ENCODE data around the gene LRRC2. TPM values are rescaled to one million over a fixed set of nuclear protein-coding genes. Genes with fewer than 3 reads are reported as not detected.

Gene LRRC2
- total and polyA plus RNA-seq, 2 donors (not counting 1 experiment from before 2014, with no cell fraction given), result 3.8 to 6.0 TPM

GRCh38 chr3:46584598-46585467 is 18.7 kb upstream of the LRRC2 start:
- H3K27me3 ChIP-seq (ENCODE audit: control insufficient read depth, insufficient read depth, low read length), result peaks cover 2% of the 10 kb centered on the region
- no peaks in the 10 kb centered on the region for H3K4me1 ChIP-seq (ENCODE audit: control insufficient read depth, extremely low read depth, insufficient read depth, low read length)
- no peak overlapping the region for H2AFZ ChIP-seq (ENCODE audit: low read length)
- H3K79me2 ChIP-seq (ENCODE audit: control insufficient read depth, insufficient read depth, low read length), result no peaks in the 10 kb centered on the region
- H3K4me3 ChIP-seq (replicated peaks in 1 of 4; ENCODE audit: control extremely low read depth in 1 of 4, insufficient read depth in 1 of 4, low read depth in 3 of 4, low read length in 4 of 4), result no peak overlapping the region
- TF ChIP-seq CTCF (conservative IDR thresholded peaks at IDR 0.05 in 1 of 2, IDR thresholded peaks at IDR 0.05 in 1 of 2; ENCODE audit: low read depth in 1 of 2, low read length in 2 of 2) (no peak), EZH2 (IDR thresholded peaks at IDR 0.05; ENCODE audit: low read length, missing control alignments) (no peak)
- no peak for DNase-seq (ENCODE audit: low read depth in 2 of 2)
- H4K20me1 ChIP-seq (ENCODE audit: control insufficient read depth, extremely low read depth, insufficient read depth, low read length), result no peaks in the 10 kb centered on the region
- H3K36me3 ChIP-seq (ENCODE audit: control insufficient read depth, insufficient read depth, low read length), result no peaks in the 10 kb centered on the region
- H3K27ac ChIP-seq (ENCODE audit: insufficient read depth, low read length), result no peak overlapping the region
- no peak overlapping the region for H3K4me2 ChIP-seq (ENCODE audit: extremely low read depth, insufficient read depth, low read length)
- H3K9ac ChIP-seq (ENCODE audit: insufficient read depth, low read length), result no peak overlapping the region
- H3K9me3 ChIP-seq (ENCODE audit: control insufficient read depth, insufficient read depth, low read depth, low read length), result no peaks in the 10 kb centered on the region

- no peak overlapping the region for H3K9ac ChIP-seq (ENCODE audit: insufficient read depth, low read length)
- H3K4me3 ChIP-seq (replicated peaks in 1 of 4; ENCODE audit: control extremely low read depth in 1 of 4, insufficient read depth in 1 of 4, low read depth in 3 of 4, low read length in 4 of 4), result no peak overlapping the region
- no peaks in the 10 kb centered on the region for H3K36me3 ChIP-seq (ENCODE audit: control insufficient read depth, insufficient read depth, low read length)
- H3K79me2 ChIP-seq (ENCODE audit: control insufficient read depth, insufficient read depth, low read length), result no peaks in the 10 kb centered on the region
- H3K9me3 ChIP-seq (ENCODE audit: control insufficient read depth, insufficient read depth, low read depth, low read length), result no peaks in the 10 kb centered on the region
- TF ChIP-seq CTCF (conservative IDR thresholded peaks at IDR 0.05 in 1 of 2, IDR thresholded peaks at IDR 0.05 in 1 of 2; ENCODE audit: low read depth in 1 of 2, low read length in 2 of 2) (no peak), EZH2 (IDR thresholded peaks at IDR 0.05; ENCODE audit: low read length, missing control alignments) (no peak)
- H3K4me1 ChIP-seq (ENCODE audit: control insufficient read depth, extremely low read depth, insufficient read depth, low read length), result no peaks in the 10 kb centered on the region
- H3K27ac ChIP-seq (ENCODE audit: insufficient read depth, low read length), result no peak overlapping the region
- H2AFZ ChIP-seq (ENCODE audit: low read length), result no peak overlapping the region
- H3K4me2 ChIP-seq (ENCODE audit: extremely low read depth, insufficient read depth, low read length), result no peak overlapping the region
- H4K20me1 ChIP-seq (ENCODE audit: control insufficient read depth, extremely low read depth, insufficient read depth, low read length), result no peaks in the 10 kb centered on the region
- no peaks in the 10 kb centered on the region for H3K27me3 ChIP-seq (ENCODE audit: control insufficient read depth, insufficient read depth, low read length)
- DNase-seq (ENCODE audit: low read depth in 2 of 2), result no peak
Observed at GRCh38 chr3:46580675-46581074, 14.6 kb upstream of the LRRC2 start.

- H3K4me2 ChIP-seq (ENCODE audit: extremely low read depth, insufficient read depth, low read length), result no peak overlapping the region
- no peak for TF ChIP-seq CTCF (conservative IDR thresholded peaks at IDR 0.05 in 1 of 2, IDR thresholded peaks at IDR 0.05 in 1 of 2; ENCODE audit: low read depth in 1 of 2, low read length in 2 of 2)
- TF ChIP-seq EZH2 (IDR thresholded peaks at IDR 0.05; ENCODE audit: low read length, missing control alignments), result no peak
- H3K27me3 ChIP-seq (ENCODE audit: control insufficient read depth, insufficient read depth, low read length), result no peaks in the 10 kb centered on the region
- no peaks in the 10 kb centered on the region for H3K4me1 ChIP-seq (ENCODE audit: control insufficient read depth, extremely low read depth, insufficient read depth, low read length)
- H2AFZ ChIP-seq (ENCODE audit: low read length), result no peak overlapping the region
- H3K4me3 ChIP-seq (replicated peaks in 1 of 4; ENCODE audit: control extremely low read depth in 1 of 4, insufficient read depth in 1 of 4, low read depth in 3 of 4, low read length in 4 of 4), result no peak overlapping the region
- no peaks in the 10 kb centered on the region for H3K9me3 ChIP-seq (ENCODE audit: control insufficient read depth, insufficient read depth, low read depth, low read length)
- H3K27ac ChIP-seq (ENCODE audit: insufficient read depth, low read length), result no peak overlapping the region
- H3K9ac ChIP-seq (ENCODE audit: insufficient read depth, low read length), result no peak overlapping the region
- H4K20me1 ChIP-seq (ENCODE audit: control insufficient read depth, extremely low read depth, insufficient read depth, low read length), result no peaks in the 10 kb centered on the region
- H3K36me3 ChIP-seq (ENCODE audit: control insufficient read depth, insufficient read depth, low read length), result no peaks in the 10 kb centered on the region
- no peak for DNase-seq (ENCODE audit: low read depth in 2 of 2)
- H3K79me2 ChIP-seq (ENCODE audit: control insufficient read depth, insufficient read depth, low read length), result no peaks in the 10 kb centered on the region
Observed at GRCh38 chr3:46579756-46580286, 13.7 kb upstream of the LRRC2 start.
